ENCODE results near the gene SEL1L3.

DNA sequence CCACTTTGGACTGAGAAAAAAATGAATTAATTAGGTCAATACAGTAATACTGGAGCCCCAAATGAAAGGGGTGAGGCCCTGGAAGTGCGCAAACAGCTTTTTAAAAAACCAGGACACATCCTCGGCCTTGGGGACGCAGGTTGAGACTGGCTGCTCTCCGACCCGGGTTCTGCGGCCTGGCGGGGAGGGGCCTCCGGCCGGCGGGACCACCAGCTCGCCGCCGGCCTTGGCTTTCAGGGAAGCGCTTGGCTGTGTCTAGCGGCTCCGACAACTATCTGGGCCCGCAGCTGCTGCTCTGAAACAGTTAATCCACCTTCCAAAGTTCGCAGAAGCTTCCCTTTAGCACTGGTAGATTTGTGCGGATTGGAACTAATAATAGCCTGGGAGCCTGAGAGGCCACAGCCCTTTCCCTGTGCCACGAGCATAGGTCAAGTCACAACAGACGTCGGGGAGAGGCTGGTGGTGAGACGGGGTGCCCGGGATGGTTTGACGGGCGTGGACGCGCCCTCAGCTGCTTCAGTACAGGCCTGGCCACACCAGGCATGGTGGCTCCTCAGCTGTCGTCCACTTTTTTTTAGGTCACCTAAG is 1.1 kb upstream of the SEL1L3 start:
- TF ChIP-seq, protein P1, sequence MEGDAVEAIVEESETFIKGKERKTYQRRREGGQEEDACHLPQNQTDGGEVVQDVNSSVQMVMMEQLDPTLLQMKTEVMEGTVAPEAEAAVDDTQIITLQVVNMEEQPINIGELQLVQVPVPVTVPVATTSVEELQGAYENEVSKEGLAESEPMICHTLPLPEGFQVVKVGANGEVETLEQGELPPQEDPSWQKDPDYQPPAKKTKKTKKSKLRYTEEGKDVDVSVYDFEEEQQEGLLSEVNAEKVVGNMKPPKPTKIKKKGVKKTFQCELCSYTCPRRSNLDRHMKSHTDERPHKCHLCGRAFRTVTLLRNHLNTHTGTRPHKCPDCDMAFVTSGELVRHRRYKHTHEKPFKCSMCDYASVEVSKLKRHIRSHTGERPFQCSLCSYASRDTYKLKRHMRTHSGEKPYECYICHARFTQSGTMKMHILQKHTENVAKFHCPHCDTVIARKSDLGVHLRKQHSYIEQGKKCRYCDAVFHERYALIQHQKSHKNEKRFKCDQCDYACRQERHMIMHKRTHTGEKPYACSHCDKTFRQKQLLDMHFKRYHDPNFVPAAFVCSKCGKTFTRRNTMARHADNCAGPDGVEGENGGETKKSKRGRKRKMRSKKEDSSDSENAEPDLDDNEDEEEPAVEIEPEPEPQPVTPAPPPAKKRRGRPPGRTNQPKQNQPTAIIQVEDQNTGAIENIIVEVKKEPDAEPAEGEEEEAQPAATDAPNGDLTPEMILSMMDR (IDR thresholded peaks at IDR 0.05), result no peak
- TF ChIP-seq POLR2AphosphoS5 (IDR thresholded peaks at IDR 0.05) (no peak), POLR2A (IDR thresholded peaks at IDR 0.05) (no peak)

All from gastroesophageal sphincter (tissue), 3 donors.